ENCODE data around the gene PRSS27.
A peak's percentile ranks its signal among the peaks of the same experiment; 100 is the strongest.
"Not testable (repeated sequence)": the region's sequence is repeated elsewhere in the genome, so short reads cannot be mapped to it uniquely, and the experiment has no call there.

The PRSS27 gene

DNA sequence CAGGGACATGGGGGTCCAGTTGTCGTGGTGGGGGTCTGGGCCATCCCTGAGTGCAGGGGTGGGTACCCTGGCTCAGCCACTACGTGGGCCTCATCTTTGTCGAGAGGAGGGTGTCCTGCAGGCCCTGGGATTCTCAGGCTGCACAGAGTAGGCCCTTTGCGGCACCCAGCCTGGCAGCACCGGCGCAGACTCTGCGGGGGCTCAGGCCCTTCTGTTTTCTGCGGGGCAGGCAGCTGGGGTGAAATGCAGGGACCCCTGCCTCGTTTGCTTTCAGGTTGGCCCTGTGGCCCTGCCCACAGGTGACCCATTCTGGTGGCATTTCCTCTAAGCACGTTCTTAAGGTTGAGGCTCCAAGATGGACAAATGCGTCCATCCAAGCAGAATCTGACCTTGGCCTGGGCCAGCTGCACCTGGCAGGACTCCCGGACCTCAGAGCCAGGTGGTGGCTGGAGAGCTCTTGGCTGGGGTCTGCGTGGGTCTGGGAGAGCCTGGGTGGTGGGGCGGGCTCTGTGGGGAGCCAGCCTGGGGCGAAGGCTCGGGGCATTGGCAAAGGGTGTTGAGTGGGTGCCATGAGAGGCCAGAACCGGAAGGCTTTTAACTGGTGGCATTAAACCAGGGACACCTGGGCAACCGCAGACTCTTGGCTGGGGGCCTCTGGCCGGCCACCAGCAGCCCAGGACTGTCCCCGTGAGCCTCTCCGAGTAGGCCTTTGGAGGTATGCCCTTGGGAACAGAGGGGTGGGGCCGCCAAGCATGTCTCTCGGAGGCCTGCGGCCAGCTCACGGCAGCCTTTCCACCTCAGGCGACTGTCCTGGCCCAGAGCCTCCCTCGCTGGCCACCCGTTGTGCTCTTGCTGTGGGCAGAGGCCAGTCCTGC lies 16.9 kb downstream of the PRSS27 start:
- no peak overlapping the region for H3K27ac Mint-ChIP-seq

DNA sequence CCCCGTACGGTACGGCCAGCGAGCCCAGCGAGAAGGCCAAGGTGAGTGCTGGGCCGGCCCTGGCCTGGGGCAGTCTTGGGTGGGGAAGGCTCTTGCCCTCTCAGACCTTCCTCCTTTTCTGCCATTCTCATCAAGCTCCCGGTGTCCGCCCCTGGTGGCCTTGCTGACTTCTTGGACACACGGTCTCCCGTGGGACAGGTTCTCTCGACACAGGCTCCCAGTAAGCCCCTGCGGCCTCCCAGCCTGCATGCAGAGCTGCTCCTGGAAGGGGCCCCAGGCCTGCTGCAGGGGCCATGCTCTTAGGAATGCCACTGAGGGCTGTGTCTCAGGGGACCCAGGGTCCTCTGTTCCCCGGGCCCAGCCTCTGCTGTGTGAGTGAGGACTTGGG lies 17.6 kb downstream of the PRSS27 start:
- Mint-ChIP-seq H3K27ac (no peak overlapping the region), H3K9me3 (no peaks in the 10 kb centered on the region), H3K27me3 (no peaks in the 10 kb centered on the region), H3K4me3 (no peak overlapping the region), H3K4me1 (no peaks in the 10 kb centered on the region), H3K36me3 (peaks cover 20% of the 10 kb centered on the region)
- ATAC-seq (ENCODE audit: low read depth) (no peak), DNase-seq (ENCODE audit: low spot score in 2 of 2) (no peak)

More for the DNA sequence above, 16.9 kb downstream of the PRSS27 start:
- DNase-seq (ENCODE audit: low spot score in 2 of 2) (no peak), ATAC-seq (ENCODE audit: low read depth) (no peak)
- H3K9me3 Mint-ChIP-seq: no peaks in the 10 kb centered on the region
- H3K27me3 Mint-ChIP-seq: no peaks in the 10 kb centered on the region
- H3K36me3 Mint-ChIP-seq: peaks cover 17% of the 10 kb centered on the region
- no peak overlapping the region for H3K4me3 Mint-ChIP-seq
- no peaks in the 10 kb centered on the region for H3K4me1 Mint-ChIP-seq

DNA sequence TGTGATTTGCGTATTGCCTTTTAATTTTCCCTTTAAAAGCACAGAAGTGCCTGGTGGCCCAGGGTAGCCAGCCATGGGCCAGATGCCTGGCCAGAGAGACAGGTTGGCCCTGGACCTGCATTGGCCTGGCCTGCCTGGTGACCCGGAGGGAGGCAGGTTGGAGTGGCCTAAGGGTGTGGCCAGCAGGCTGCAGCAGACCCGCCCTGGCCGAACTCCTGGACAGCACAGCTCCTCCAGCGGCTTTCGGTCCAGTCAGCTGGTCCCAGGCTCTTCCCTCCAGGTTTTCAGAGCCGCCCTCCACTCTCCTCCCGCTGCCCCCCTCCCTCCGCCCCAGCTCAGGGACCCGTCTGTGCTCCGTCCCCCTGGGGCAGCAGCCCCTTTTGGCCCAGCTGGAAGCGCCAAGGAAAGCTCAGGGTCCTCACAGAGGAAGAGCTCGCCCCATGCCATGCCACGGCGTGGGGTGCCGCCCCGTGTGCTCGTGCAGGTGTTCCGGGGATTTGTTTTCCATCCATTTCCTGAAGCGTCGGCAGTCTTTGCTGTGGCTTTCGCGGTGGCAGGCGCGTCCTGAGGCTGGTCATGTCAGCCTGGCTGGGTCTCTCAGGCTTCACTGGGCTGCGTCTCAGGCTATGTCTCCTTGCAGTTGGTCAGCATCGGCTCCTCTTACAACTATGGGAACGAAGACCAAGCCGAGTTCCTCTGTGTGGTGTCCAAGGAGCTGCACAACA lies 18.1 kb downstream of the PRSS27 start:
- peaks cover 23% of the 10 kb centered on the region for H3K36me3 Mint-ChIP-seq
- no peak for ATAC-seq (ENCODE audit: low read depth)
- H3K9me3 Mint-ChIP-seq: no peaks in the 10 kb centered on the region
- no peak overlapping the region for H3K4me3 Mint-ChIP-seq
- H3K27ac Mint-ChIP-seq: no peak overlapping the region
- H3K27me3 Mint-ChIP-seq: no peaks in the 10 kb centered on the region
- DNase-seq (ENCODE audit: low spot score in 2 of 2): no peak
- H3K4me1 Mint-ChIP-seq: no peaks in the 10 kb centered on the region

DNA sequence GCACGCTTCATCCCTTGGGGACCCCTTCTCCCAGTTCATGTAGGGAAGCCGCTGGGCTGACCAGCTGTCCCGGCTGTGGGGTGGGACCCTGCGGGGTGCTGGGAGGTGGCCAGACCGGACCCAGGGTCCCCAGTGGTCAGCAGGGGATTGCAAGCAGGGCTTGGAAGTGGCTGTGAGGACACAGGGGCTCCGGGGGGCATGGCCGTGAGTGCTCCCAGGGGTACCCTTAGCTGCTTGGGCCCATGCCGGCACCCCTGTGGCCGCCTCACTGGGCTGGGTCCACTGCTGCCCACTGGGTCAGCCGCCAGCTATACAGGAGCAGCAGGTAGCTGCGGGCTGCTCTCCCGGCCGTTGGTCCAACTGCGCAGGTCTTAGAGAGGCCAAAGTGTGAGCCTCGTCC lies 18.8 kb downstream of the PRSS27 start:
- Mint-ChIP-seq H3K36me3 (peaks cover 24% of the 10 kb centered on the region), H3K4me3 (no peak overlapping the region)

DNA sequence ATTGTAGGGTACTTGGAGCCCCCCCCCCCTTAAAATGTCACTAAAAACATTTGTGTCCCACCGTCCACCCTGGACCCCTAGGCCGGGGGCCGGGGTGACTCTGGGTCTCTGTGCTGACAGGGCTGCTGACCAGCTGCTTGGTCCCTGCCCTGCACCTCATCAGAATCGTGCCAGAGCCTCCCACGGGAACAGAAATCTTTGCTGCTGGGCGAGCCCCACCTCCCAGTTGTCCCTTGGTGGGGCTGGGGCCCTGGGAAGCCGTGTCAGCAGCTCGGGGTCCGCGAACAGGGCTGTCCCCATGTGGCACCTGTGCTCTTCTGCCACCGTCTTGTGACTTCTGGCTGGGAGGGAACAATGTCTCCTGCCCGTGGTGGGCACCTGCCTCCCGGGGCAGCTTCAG lies 19.2 kb downstream of the PRSS27 start:
- ATAC-seq (ENCODE audit: low read depth) (no peak), DNase-seq (ENCODE audit: low spot score in 2 of 2) (no peak)
- Mint-ChIP-seq H3K4me1 (no peaks in the 10 kb centered on the region), H3K4me3 (no peak overlapping the region), H3K27ac (no peak overlapping the region), H3K27me3 (no peaks in the 10 kb centered on the region), H3K9me3 (no peaks in the 10 kb centered on the region), H3K36me3 (peaks cover 22% of the 10 kb centered on the region)

More for the DNA sequence above, 18.8 kb downstream of the PRSS27 start:
- Mint-ChIP-seq H3K4me1 (no peaks in the 10 kb centered on the region), H3K9me3 (no peaks in the 10 kb centered on the region), H3K27me3 (no peaks in the 10 kb centered on the region), H3K27ac (no peak overlapping the region)
- no peak for DNase-seq (ENCODE audit: low spot score in 2 of 2)
- no peak for ATAC-seq (ENCODE audit: low read depth)

DNA sequence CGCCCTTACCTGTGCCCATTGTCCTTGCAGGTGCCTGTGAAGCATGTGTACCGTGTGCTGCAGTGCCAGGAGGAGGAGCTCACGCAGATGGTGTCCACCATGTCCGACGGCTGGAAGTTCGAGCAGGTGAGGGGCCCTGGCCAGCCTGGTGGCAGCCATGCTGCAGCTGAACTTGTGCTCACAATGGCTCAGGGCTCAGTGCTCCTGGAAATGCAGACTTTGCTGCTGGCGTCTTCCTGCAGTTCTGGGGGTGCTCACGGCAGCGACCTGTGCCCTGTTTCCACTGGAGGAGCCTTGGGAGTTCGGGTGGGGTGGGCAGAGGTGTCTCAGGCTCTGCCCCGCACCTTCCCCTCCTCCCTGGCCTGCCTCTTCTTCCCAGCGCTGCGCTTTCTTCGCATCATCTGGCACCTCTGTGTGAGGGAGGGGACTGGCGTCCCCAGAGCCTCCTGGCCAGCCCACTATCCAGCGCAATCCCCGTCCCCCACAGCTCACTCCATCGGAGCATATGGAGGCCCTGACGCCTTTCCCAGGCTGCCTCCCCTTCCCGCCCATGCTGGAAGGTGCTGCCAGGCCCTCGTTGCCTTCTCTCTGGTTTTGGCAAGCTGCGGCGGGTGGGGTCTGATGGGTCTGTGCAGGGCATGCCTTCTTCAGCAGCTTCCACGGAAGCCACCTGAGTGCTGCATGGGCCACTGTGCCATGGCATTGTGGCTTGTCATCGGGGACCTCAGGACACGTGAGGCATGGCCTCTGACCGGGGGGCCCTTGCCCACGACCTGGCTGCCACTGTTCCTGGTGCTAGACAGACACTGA lies 20.0 kb downstream of the PRSS27 start:
- Mint-ChIP-seq H3K36me3 (peaks cover 22% of the 10 kb centered on the region), H3K4me1 (no peaks in the 10 kb centered on the region), H3K9me3 (no peaks in the 10 kb centered on the region), H3K27ac (no peak overlapping the region), H3K27me3 (no peaks in the 10 kb centered on the region), H3K4me3 (no peak overlapping the region)
- no peak for ATAC-seq (ENCODE audit: low read depth)
- DNase-seq (ENCODE audit: low spot score in 2 of 2): no peak

DNA sequence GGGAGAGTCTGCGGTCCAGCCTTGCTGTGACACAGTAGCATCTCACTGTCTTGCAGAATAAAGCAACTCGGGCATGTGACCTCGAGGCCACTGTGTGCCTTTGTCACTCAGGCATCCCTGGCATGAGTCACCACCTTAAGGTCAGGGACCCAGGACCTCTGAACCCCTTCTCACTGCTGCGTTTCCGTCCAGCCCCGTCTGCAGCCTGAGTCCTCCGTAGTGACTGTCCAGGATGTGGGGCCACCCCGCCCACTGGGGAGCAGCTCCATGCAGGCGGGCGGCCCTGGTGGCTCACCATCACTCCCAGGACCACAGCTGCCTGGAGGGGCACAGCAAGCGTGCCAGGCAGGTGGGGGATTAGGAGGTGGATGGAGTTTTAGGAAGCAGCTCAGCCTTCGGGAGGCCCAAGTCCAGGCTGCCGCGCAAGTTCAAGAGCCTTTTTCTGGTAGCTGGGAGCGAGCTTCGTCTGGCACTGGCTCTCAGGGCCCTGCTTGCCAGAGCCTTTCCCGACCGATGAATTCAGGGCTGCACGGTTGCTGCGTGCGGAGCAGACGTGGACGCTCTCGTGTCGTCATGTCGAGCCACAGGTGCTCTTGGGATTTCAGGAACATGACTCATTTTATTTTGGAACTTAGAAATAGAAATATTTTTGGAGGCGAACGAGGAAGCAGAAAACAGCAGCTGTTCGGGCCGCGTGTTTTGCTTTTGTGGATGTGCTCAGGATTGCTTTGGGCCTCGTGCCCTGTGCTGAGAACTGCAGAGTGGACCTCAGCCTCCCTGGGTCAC lies 20.9 kb downstream of the PRSS27 start:
- H3K4me1 Mint-ChIP-seq: no peaks in the 10 kb centered on the region
- H3K36me3 Mint-ChIP-seq: peaks cover 22% of the 10 kb centered on the region
- H3K4me3 Mint-ChIP-seq: no peak overlapping the region
- DNase-seq (ENCODE audit: low spot score in 2 of 2) (no peak), ATAC-seq (ENCODE audit: low read depth) (no peak)
- H3K9me3 Mint-ChIP-seq: no peaks in the 10 kb centered on the region
- no peaks in the 10 kb centered on the region for H3K27me3 Mint-ChIP-seq
- no peak overlapping the region for H3K27ac Mint-ChIP-seq

DNA sequence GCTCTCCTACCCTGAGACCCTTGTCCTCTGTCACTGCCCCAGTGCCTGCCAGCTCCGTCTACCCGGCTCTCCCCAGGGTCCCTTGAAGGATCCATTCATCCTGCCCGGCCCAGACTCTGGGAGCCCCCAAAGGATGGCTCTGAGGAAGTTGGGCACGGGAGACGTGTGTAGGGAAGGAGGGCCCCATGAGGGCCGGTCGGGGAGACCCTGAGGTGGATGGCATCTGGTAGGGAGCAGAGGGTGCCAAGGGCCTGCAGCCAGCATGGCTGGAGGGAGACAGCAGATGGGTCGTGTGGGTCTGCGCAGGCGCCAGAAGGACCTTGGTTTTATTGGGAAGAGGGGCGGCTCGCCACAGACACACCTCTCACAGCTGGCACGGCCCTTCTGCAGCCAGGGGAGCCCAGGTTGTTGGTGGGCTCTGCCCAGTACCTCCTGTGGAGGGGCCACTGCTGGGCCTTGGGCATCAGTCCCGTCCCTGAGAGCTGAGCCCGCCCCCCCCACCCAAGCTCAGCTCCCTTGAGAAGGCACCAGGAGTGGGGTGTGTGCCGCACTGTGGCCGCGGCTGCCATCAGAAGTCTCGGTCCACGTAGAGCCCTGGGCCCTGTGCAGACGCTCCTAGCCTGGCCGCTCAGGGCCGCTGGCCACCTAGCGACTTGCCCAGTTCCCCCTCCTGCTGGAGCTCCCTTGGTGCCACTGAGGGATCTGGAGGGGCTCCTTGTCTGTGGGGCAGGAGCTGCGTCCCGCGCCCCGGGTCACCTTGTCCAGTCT lies 21.7 kb downstream of the PRSS27 start:
- H3K9me3 Mint-ChIP-seq: no peaks in the 10 kb centered on the region
- ATAC-seq (ENCODE audit: low read depth): no peak
- H3K36me3 Mint-ChIP-seq: peaks cover 22% of the 10 kb centered on the region
- H3K27me3 Mint-ChIP-seq: no peaks in the 10 kb centered on the region
- H3K4me3 Mint-ChIP-seq: no peak overlapping the region
- no peak overlapping the region for H3K27ac Mint-ChIP-seq
- peaks cover 3% of the 10 kb centered on the region for H3K4me1 Mint-ChIP-seq
- DNase-seq (ENCODE audit: low spot score in 2 of 2): no peak

DNA sequence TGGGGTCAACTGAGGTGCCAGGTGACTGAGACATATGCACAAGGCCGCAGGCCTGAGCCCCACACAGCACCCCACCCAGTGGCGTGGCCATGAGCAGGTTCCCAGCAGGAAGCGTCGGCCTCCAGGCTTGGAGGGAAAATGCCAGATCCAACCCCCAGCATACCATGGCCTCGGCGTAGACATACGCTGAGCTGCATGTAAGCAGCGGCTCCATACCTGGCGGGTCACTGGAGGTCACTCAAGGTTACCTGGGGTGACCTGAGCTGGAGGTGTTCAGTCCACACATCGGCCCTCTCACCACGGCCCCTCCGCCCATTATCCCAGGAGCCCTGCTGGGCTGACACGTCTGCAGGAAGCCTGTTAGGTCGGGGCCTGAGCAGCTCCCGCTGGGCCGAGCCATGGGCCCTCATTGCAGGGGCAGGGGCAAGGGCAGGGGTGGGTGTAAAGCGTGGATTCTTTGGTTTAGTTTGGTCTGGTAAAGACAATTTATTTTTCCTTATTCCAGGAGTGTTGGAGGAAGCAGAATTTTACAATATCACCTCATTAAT lies 22.5 kb downstream of the PRSS27 start:
- Mint-ChIP-seq H3K4me3 (no peak overlapping the region), H3K4me1 (peaks cover 3% of the 10 kb centered on the region), H3K9me3 (no peaks in the 10 kb centered on the region), H3K36me3 (peaks cover 22% of the 10 kb centered on the region), H3K27me3 (no peaks in the 10 kb centered on the region), H3K27ac (no peak overlapping the region)
- ATAC-seq (ENCODE audit: low read depth): no peak
- DNase-seq (ENCODE audit: low spot score in 2 of 2): no peak

DNA sequence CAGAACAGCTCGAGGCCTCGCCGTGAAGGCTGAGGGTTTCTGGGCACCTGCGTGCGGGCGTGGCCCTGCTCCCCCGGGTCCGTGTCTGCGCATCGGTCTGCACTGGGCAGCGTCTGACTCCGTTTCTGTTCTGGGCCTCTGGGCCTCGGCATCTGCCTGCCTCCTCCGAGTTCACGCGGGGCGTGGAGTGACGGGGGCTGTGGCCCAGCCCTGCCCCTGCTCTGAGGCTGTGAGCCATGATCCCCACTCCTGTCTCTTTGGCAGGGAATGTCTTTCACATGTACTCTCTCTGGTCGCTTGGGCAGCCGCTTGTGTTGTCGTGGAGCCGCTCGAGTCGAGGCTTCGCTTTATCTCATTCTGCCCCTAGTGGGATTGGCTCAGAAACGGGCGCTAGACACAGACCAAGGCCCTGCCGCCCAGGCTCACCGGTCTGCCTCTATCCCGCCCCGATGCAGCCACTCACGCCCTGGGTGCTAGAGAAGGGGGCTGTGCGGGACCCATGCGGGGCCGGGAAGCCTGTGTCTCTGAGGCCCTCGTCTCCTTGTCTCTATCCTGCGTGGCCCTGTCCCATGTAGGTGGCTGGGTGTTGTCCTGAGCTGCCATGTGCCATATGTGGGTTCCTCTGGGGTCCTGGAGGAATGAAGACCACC lies 23.3 kb downstream of the PRSS27 start:
- not testable (repeated sequence) for H3K4me3 Mint-ChIP-seq; DNase-seq (ENCODE audit: low spot score in 2 of 2); H3K27me3 Mint-ChIP-seq; H3K9me3 Mint-ChIP-seq; H3K27ac Mint-ChIP-seq; ATAC-seq (ENCODE audit: low read depth); H3K4me1 Mint-ChIP-seq
- H3K36me3 Mint-ChIP-seq: peaks cover 19% of the 10 kb centered on the region

DNA sequence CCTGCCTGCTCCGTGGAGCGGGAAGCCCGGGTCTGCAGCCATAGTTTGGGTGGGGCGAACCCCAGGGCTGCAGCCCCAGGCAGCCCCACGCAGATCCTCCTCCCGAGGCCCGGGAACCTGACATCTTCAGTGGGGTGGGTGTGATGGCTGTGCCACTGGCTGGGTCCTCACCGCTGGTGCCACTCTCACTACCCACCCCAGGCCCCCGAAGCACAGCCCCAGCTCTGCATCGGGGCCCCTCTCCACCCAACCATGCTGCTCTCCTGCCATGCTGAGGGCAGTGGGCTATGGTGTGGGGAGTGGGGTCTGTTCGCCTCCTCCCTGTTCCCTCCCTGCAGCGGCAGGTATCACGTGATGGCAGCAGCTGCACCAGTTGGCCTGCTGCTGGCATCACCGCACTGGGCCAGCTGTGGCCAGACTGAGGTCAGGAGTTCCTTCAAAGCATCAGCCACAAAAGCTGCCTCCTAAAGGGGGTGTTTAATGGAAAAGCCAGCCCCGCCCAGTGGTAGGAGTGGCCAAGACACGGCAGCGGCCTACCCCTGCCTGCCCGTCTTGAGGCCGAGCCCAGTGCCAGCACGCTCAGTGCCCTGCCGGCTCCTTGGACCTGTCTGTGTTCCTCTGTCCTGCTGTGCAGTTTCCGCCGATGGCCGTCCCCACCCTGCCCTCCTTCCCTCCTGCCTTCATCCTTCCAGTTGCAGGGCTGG lies 26.9 kb downstream of the PRSS27 start:
- H3K4me3 Mint-ChIP-seq: no peak overlapping the region
- H3K27ac Mint-ChIP-seq: peak overlapping the region; percentile 55
- DNase-seq (ENCODE audit: low spot score in 2 of 2) (no peak), ATAC-seq (ENCODE audit: low read depth) (no peak)
- no peaks in the 10 kb centered on the region for H3K27me3 Mint-ChIP-seq
- H3K9me3 Mint-ChIP-seq: no peaks in the 10 kb centered on the region
- H3K36me3 Mint-ChIP-seq: peaks cover 13% of the 10 kb centered on the region
- peaks cover 6% of the 10 kb centered on the region for H3K4me1 Mint-ChIP-seq

Measured in memory B cell (primary cell).